Stimulated activated CD8-positive, alpha-beta memory T cell treated with anti-CD3 and anti-CD28 coated beads, Interleukin-15, amount 100 ng/mL, for 4 hours (primary cell): ENCODE data around the gene RNF111.
A peak's percentile ranks its signal among the peaks of the same experiment; 100 is the strongest.
"Not testable (repeated sequence)": the region's sequence is repeated elsewhere in the genome, so short reads cannot be mapped to it uniquely, and the experiment has no call there.

Experiments used
- DNase-seq, 2 donors: peaks; one replicate each; pipeline ENCODE4 v3.0.0-alpha.2; 2020; ENCODE audit warnings: low read depth in 2 of 2

Gene RNF111

DNA sequence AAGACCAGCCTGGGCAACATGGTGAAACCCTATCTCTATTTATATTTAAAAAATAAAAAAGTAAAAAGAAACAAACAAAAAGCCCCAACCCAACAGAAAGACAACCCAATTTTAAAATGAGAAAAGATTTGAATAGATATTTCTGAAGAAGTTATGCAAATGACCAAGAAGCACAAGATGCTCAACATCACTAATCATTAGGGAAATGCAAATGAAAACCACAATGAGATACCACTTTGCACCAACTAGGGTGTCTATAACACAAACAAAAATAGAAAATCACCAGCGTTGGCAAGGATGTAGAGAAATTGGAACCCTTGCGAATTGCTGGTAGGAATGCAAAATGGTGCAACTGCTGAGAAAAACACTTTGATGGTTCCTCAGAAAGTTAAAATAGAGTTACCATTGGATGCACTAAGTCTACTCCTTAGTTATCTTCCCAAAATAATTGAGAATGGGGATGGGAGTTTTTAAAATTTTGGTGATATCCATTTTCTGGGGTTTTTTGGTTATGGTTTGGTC is 71.7 kb downstream of the RNF111 start:
- DNase-seq = no peak

DNA sequence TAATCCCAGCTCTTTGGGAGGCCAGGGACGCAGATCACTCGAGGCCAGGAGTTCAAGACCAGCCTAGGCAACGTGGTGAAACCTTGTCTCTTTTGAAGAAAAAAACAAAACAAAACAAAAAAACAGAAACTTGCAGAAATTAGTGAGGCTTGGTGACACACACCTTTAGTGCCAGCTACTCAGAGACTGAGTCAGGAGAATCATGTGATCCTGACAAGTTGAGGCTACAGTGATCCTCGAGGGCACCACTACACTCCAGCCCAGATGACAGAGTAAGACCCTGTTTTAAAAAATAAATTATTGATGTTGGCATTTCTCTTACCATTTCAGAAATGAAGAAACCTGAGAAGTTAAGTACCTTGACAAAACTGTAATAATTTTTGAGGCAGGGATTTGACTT is 72.9 kb downstream of the RNF111 start:
- DNase-seq = no peak

DNA sequence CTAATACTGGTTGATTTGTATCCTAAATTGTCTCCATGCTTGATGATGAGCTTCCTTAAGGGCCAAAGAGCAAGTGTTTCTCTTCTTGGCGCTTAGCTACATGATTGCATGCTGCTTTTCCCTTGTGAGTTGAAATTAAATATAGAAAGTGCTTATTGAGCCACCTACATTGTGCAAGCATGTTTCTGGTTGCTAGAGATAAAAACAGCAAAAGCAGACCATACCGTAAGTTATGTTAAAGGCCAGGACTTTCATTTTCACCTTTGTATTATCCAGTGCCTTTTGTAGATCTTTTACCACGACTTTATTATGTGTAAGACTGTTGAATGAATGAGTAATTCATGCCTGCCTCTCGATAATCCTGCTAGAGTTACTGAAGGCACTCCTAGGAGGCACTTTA is 75.6 kb downstream of the RNF111 start:
- no peak for DNase-seq

DNA sequence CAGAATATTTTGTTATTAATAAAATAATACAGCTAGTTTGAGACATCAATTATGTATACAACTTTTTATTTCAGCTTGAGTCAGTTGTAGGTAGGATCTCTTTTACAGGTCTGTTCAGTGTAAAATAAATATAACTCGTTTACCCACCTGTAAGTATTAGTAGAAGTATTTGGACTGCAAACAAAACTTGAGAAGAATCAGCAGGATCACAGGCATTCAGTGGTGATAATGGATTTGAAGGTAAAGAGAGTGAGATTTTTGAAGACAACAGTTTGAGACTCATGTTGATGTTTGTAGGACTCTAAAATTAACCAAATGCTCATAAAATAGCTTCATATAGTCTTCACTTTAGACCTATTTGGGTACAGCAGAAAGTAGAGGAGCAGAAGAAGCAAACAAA is 82.0 kb downstream of the RNF111 start:
- DNase-seq = no peak

DNA sequence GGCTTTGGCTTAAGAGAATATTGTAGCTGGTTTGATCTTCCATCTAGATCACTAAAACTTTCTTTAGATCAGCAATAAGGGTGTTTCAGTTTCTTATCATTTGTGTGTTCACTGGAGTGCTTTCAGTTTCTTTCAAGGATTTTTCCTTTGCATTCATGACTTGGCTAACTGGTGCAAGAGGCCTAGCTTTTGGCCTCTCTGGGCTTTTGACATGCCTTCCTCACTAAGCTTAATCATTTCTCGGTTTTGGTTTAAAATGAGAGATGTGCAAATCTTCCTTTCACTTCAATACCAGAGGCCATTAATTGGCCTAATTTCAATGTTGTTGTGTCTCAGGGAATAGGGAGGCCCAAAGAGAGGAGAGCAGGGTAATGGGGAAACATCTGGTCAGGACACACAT is 87.1 kb downstream of the RNF111 start:
- no peak for DNase-seq

DNA sequence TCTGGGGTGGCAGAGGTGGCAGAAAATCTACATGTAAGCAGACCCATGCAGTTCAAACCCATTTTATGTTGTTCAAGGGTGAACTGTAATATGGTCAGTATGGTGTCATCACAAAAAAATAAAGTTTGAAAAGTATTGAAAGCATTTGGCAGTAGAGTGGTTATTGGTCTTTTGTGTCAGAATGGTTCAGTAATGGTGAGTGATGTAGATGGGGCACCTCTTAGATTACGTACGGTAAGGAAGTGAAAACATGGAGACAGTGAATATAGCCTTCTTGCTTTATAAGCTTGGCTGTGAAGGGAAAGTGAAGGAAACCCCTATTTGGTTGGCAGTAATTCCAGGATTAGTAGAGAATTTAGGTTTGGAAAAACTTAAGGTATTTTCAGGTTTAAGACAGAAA is 100.3 kb downstream of the RNF111 start:
- DNase-seq = no peak

DNA sequence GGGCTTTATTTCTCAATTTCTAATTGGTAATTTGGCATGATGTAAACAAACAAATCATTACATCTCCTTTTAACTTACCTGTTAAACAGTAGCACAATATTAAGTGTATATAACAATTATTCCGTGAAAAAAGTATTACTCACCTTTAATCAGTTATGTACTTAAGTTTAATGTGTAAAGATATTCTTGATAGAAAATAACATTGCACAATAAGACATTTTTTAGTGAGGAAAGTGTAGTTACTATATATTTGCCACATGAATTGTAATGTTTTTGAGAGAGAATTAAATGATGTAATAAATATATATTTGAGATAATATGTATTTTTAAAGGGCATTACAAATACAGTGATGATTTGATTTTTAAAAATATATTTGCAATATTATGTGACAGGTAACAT is 106.6 kb downstream of the RNF111 start:
- no peak for DNase-seq

DNA sequence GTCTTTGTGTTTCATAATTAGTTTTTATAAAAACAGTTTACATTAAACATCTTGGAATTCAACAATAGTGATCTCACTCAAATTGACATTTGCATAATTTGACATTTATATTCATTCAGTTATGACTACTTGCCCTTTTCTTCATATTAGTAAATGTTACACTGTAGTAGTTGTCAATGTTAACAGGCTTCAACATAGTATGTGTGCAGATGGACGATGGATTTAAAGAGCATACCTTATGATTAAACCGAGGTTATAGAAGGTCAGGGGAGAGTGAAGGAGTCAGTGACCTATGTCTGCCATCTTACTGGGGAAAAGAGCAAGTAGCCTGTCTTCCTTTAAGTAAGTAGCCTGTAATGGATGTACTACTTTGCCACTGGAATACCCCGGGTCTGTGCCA is 109.0 kb downstream of the RNF111 start:
- no peak for DNase-seq

DNA sequence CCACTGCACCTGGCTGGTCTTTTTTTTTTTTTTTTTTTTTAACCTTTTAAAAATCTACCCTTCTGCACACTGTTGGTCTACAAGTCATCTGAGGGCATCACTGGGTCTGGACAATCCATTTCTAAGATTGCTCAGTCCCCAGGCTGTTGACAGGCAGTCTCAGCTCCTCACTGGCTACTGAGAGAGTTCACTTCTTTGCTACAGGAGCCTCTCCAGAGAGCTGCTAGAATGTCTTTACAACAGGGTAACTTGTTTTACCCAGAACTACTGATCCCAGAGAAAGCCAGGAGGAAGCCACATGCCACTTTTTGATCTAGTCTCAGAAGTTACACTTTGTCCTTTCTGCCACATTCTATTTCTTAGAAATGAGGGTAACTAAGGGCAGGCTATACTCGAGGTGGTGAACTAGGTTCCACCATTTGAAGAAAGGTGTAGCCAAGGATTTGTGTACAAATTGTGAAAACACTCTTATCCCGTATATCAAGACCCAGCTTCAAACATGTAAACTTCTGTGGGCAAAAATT is 111.8 kb downstream of the RNF111 start:
- no peak for DNase-seq

DNA sequence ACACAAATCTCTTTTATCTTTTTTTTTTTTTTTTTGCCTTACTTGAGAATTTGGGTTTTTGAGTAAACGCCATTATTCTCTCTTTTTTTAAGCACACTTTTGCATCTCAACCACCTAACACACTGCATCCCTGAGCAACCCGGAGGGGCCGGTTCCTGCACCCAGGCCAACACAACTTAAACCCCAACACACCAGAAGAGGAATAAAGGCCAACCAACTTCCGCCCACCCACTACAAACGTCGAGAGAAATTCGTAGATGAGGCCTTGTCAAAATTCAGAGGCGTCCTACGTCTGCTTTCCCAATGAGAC is 117.1 kb downstream of the RNF111 start:
- DNase-seq = no peak

DNA sequence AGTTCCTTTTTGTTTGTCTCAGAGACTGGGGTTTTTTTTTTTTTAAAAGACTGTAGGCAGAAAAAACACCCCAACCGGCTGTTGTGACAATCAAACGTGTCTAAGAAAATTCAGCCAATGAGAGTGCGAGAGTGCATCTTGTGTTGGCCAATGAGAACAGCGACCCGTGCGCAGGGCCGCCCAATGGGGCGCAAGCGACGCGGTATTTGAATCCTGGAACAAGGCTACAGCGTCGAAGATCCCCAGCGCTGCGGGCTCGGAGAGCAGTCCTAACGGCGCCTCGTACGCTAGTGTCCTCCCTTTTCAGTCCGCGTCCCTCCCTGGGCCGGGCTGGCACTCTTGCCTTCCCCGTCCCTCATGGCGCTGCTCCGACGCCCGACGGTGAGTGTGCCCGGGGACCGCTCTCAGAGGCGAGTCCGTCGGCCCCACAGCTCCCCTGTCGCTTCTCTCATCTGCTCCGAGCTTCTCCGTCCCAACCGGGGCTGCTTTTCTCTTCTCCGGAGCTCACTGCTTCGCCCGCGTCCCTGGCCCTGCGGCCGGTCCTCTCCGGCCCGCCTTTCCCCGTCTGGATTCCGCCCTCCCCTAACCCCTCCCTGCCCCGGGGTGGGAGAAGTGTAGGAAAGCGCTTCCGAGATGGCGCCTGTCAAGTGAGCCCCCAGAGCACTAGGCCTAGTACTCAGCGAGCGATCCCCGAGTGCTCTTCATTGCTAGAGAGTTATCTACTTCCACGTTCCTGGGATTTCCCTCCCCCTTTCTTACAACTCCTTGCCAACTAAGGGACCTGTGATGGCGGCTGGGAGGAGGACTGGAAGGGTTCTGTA is 117.7 kb downstream of the RNF111 start, which contains the start of gene CCNB2:
CCNB2 (plus strand) TSS at position 235 of the 821 bp plus-strand sequence; CDS start at position 358, 123 bp downstream.
- peak; percentile 50 to 61 for DNase-seq

DNA sequence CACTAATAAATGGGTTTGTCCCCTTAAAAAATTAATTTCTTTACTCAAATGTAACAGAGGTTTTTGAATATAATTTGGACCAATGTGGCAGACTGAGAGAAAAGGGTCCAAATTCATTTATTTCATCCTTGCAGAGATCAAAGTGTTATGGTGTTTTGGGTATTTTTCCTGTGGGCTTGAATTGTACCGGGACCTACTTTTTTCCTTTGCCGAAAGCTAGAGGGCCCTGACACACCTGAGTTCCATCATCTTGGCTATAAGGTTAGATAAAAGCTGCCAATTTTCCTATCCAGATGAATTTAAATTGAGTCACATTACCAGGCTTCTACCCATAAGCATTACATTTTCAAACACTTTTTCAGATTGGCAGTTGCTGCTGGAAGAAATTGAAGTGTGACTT is 118.4 kb downstream of the RNF111 start:
- no peak for DNase-seq

DNA sequence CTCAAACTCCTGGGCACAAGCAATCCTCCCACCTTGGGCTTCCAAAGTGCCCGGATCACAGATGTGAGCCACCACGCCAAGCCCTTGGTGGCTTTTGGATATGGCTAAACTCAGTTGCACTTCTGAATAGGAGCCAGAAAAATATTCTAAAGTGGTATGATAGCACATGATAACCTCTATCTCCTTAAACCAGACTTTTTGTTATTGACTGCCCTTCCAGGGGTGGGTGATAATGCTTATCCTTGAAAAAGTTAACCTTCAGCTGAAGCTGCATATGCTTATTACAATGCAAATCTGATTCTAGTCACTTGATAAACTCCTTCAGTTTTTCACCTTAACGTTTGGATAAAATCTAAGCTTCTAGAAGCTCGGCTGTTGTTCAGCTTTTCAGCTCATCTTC is 123.8 kb downstream of the RNF111 start:
- DNase-seq = no peak

DNA sequence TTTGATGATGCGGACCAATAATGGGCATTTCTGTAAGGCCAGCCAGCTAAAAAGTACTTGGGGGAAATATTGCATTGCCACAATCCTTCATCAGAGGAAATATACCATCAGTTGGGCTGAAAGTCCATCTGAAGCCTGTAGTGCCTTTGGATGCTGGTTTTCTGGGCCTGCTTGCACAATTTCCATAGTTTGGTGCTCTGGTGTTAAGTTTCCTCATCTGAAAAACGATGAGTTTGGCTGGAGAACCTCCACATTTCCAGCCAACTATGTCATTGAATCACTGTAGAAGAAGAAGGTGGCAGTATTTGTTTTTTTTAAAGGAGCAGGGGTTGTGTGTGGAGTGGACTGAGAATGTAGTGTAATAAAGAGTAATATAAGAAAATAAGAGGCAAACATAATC is 127.6 kb downstream of the RNF111 start:
- no peak for DNase-seq

DNA sequence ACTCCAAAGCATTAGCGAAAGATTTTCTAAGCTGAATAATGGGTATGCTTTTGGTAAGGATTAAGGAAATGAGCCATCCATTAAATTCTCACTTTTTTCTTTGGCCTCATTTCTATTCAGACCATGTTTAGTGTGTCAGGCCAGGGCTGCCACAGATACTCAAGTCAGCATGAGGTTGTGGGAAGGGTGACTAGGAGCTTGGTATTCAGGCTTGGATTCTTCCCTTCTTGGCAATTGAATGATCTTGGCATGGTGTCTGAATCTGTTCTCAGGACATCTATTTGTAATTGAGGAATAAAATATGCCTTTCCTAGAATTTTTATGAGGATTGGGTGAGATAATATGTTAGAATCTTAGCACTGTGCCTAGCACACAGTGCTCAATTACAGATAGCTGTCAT is 128.7 kb downstream of the RNF111 start:
- no peak for DNase-seq

DNA sequence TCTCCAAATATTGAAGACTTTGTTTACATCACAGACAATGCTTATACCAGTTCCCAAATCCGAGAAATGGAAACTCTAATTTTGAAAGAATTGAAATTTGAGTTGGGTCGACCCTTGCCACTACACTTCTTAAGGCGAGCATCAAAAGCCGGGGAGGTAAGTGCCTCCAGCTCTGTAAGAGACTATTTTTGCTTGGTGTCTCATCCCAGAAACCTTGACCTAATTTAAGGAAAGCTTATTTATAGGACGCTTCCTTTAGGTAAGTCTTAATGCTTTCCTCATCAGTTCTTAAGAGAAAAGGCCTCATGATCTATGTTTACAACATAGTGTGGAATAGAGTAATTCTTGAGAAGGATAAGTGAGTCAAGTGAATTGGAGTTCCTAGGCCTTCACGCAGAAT is 129.3 kb downstream of the RNF111 start:
- no peak for DNase-seq

DNA sequence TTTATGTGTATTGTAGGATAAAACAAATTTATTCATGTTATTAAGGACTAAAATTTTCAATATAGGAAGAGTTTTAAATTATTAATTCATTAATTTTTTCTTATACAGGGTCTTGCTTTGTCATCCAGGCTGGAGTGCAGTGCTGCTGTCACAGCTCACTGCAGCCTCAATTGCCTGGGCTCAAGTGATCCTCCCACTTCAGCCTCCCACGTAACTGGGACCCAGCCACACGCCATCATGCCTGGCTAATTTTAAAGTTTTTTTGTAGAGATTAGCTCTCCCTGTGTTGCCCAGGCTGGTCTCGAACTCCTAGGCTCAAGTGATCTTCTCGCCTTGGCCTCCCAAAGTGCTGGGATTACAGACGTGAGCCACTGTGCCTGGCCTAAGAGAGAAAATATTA is 132.2 kb downstream of the RNF111 start:
- DNase-seq = no peak

DNA sequence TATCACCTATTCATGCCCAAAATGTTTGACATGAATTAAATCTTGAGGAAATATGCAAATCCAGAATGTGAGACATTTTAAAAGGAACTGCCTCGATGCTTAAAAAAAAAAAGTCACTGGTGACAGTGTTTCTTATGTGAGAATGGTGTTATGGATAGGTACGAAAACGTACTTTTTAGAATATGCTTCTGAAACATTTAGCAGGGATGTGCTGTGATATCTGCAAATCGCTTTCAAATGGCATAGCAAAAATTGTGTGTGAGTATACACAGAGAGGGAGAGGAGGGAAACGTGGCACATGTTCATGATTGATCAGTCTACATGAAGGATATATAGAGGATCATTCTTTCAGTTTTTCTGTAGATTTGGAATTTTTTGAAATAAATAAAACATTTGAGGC is 133.5 kb downstream of the RNF111 start:
- no peak for DNase-seq

DNA sequence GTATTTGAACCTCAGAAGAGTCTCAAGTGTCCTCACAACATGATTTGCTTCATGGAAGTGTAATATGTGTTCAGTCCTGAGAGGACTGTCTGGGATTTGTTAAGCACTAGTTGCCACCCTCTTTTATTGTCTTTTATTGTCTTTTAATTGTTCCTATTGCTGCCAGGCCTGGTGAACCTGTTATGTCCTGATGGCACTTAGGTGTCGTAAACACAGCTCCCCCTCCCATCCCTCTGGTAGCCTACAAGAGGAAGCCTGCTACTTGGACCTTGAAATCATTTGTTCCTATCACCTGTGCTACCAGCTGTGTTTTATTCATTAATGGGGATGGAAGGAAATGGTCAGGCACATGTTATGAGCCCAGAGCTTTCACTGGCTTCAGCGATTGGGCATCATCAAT is 136.8 kb downstream of the RNF111 start:
- DNase-seq = no peak

DNA sequence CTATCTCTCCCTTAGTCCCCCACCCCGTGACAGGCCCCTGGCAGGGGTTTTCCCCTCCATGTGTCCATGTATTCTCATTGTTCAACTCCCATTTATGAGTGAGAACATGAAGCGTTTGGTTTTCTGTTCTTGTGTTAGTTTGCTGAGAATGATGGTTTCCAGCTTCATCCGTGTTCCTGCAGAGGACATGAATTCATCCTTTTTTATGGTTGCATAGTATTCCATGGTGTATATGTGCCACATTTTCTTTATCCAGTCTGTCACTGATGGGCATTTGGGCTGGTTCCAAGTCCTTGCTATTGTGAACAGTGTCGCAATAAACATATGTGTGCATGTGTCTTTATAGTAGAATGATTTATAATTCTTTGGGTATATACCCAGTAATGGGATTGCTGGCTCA is 138.2 kb downstream of the RNF111 start:
- DNase-seq = not testable (repeated sequence)

DNA sequence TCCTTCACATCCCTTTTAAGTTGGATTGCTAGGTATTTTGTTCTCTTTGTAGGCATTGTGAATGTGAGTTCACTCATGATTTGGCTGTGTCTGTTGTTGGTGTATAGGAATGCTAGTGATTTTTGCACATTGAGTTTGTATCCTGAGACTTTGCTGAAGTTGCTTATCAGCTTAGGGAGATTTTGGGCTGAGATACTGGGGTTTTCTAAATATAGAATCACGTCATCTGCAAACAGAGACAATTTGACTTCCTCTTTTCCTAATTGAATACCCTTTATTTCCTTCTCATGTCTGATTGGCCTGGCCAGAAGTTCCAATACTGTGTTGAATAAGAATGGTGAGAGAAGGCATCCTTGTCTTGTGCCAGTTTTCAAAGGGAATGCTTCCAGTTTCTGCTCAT is 139.8 kb downstream of the RNF111 start:
- DNase-seq = not testable (repeated sequence)

DNA sequence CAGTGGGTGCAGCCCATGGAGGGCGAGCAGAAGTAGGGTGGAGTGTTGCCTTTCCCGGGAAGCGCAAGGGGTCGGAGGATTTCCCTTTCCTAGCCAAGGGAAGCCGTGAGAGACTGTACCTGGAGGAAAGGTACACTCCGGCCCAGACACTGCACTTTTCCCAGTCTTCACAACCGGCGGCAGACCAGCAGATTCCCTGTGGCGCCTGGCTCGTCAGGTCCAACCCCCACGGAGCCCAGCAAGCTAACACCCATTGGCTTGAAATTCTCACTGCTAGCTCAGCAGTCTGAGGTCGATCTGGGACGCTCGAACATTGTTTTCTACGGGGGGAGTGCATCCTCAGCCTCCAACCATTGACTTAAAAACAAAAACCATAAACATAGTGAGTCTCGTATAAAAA is 144.0 kb downstream of the RNF111 start:
- DNase-seq = no peak

DNA sequence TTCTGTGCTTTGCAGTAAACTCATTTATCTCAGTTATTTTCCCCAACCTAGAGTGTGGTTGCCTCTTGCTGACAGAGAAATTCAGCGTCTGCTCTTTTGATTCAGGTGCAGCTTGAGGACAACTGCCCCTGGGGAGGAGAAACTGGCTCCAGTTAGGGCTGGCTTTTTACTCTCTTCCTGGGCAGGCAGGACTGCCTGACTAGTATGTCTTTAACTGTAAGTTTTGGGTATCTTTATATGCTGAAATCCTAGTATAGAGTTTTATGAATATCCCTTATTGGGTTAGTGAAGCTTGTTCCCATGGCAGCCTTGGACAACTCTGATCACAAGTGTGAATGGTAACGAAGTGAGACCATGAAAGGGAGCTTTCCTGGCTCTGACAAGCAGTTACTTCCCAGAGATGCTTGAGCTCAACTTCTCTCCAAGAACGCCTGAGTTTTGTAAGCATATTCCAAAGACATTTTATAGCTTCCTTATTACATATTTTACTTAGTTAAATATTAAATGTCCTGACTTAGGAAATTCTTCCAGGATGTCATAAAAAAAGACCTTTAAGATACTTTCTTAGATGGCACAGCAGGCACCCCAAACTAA is 144.6 kb downstream of the RNF111 start:
- no peak for DNase-seq
